Astrocyte of the spinal cord (primary cell): ENCODE measurements around the gene ZNF580.

ENCODE experiments used
- DNase-seq: peaks from one replicate; pipeline ENCODE4 v3.0.0; 2011; ENCODE audit warnings: low read depth, low spot score
- H3K4me3 ChIP-seq: 2 replicates; pipeline ENCODE4 v1.5.1; 2011; ENCODE audit warnings: low read depth, mild to moderate bottlenecking, low read length, moderate library complexity
- CTCF ChIP-seq: IDR thresholded peaks from 2 replicates; pipeline ENCODE4 v1.5.1; 2012; ENCODE audit warnings: low read depth, mild to moderate bottlenecking, low read length, inconsistent platforms
- in situ Hi-C: cut with HindIII; loops from 2 replicates; pipeline ENCODE4 v1.10.0; 2017; ENCODE audit warnings: low sequenced_read_pairs

The ZNF580 gene

GRCh38 chr19:55605637-55606470 lies 34.9 kb upstream of the ZNF580 start, which contains the start of gene ZNF865:
ZNF865 (plus strand) TSS chr19:55605647; CDS start chr19:55613619, 7,972 bp downstream.
- peak; percentile 88 for TF ChIP-seq CTCF
- peak within 1 kb of the TSS; percentile 93 for H3K4me3 ChIP-seq
- DNase-seq: peak; percentile 87
- in situ Hi-C loops: no loop called here

- TF ChIP-seq CTCF: no peak
- in situ Hi-C loops: no loop called here
- peak overlapping the region; percentile 93 for H3K4me3 ChIP-seq
- no peak for DNase-seq
Observed at GRCh38 chr19:55606471-55606787, 34.4 kb upstream of the ZNF580 start.

GRCh38 chr19:55606817-55607216 lies 34.0 kb upstream of the ZNF580 start:
- no peak for TF ChIP-seq CTCF
- no peak for DNase-seq
- H3K4me3 ChIP-seq: peak overlapping the region; percentile 93
- in situ Hi-C loops: no loop called here

- DNase-seq: no peak
- no peak for TF ChIP-seq CTCF
- in situ Hi-C loops: no loop called here
- no peak overlapping the region for H3K4me3 ChIP-seq
Observed at GRCh38 chr19:55609326-55609725, 31.5 kb upstream of the ZNF580 start.

GRCh38 chr19:55611300-55611982 lies 29.4 kb upstream of the ZNF580 start:
- TF ChIP-seq CTCF: no peak
- no peak for DNase-seq
- no peak overlapping the region for H3K4me3 ChIP-seq
- in situ Hi-C loops: no loop called here

- DNase-seq: no peak
- no peak for TF ChIP-seq CTCF
- in situ Hi-C loops: no loop called here
- no peak overlapping the region for H3K4me3 ChIP-seq
Observed at GRCh38 chr19:55611983-55612645, 28.7 kb upstream of the ZNF580 start.
